GM18508 (cell line): ENCODE results near the gene SLC25A51.
"Not testable (repeated sequence)": the region's sequence is repeated elsewhere in the genome, so short reads cannot be mapped to it uniquely, and the experiment has no call there.

Experiments used
- ATAC-seq: cut with Tn5 transposase; IDR thresholded peaks from one replicate; pipeline ENCODE4 v1.9.1; 2021; ENCODE audit warnings: moderate number of reproducible peaks; ENCODE audit not compliant: insufficient read depth, unreplicated experiment

SLC25A51 gene

GRCh38 chr9:37908283-37908682 lies 4.4 kb upstream of the SLC25A51 start:
- ATAC-seq: no peak

- ATAC-seq: no peak
Measured at GRCh38 chr9:37906312-37907239, 2.6 kb upstream of the SLC25A51 start.

GRCh38 chr9:37905776-37906175 lies 1.8 kb upstream of the SLC25A51 start:
- no peak for ATAC-seq

- ATAC-seq: no peak
Measured at GRCh38 chr9:37905131-37905505, 1.2 kb upstream of the SLC25A51 start.

- no peak for ATAC-seq
Measured at GRCh38 chr9:37904445-37905130, 661 bp upstream of the SLC25A51 start.

GRCh38 chr9:37902796-37903646 lies 906 bp downstream of the SLC25A51 start:
- ATAC-seq: peak; percentile 9

- ATAC-seq: no peak
Measured at GRCh38 chr9:37902131-37902530, 1.8 kb downstream of the SLC25A51 start.

GRCh38 chr9:37899041-37899440 lies 4.9 kb downstream of the SLC25A51 start:
- ATAC-seq: no peak

GRCh38 chr9:37897665-37898064 lies 6.3 kb downstream of the SLC25A51 start:
- ATAC-seq: no peak

- ATAC-seq: no peak
Measured at GRCh38 chr9:37892063-37892462, 11.9 kb downstream of the SLC25A51 start.

- not testable (repeated sequence) for ATAC-seq
Measured at GRCh38 chr9:37891042-37891441, 12.9 kb downstream of the SLC25A51 start.

- ATAC-seq: no peak
Measured at GRCh38 chr9:37889536-37889935, 14.4 kb downstream of the SLC25A51 start.

GRCh38 chr9:37887977-37888583 lies 15.8 kb downstream of the SLC25A51 start:
- ATAC-seq: not testable (repeated sequence)

GRCh38 chr9:37880916-37881479 lies 22.9 kb downstream of the SLC25A51 start:
- no peak for ATAC-seq

GRCh38 chr9:37876376-37876775 lies 27.6 kb downstream of the SLC25A51 start:
- no peak for ATAC-seq

GRCh38 chr9:37873955-37874354 lies 30.0 kb downstream of the SLC25A51 start:
- no peak for ATAC-seq

- no peak for ATAC-seq
Measured at GRCh38 chr9:37870799-37871176, 33.1 kb downstream of the SLC25A51 start.

- no peak for ATAC-seq
Measured at GRCh38 chr9:37870081-37870798, 33.7 kb downstream of the SLC25A51 start.

- ATAC-seq: no peak
Measured at GRCh38 chr9:37862530-37862929, 41.4 kb downstream of the SLC25A51 start.
